ENCODE measurements around the gene TIMM10. TPM values are rescaled to one million over a fixed set of nuclear protein-coding genes. Genes with fewer than 3 reads are reported as not detected.

TIMM10 gene
- total RNA-seq, 1 donor from 2014 or later, result 19.1 TPM

- peaks cover 20% of the 10 kb centered on the region for H3K4me1 ChIP-seq
- Mint-ChIP-seq H3K4me1 (peaks cover 43% of the 10 kb centered on the region), H3K36me3 (no peaks in the 10 kb centered on the region), H3K9me3 (no peaks in the 10 kb centered on the region), H3K27ac (no peak overlapping the region), H3K4me3 (peak overlapping the region; percentile 49), H3K27me3 (ENCODE audit: insufficient read depth, low read depth) (peaks cover 59% of the 10 kb centered on the region)
- H3K27ac ChIP-seq, result no peak overlapping the region
- TF ChIP-seq EZH2phosphoT487 (IDR thresholded peaks at IDR 0.05) (no peak), CTCF (IDR thresholded peaks at IDR 0.05) (no peak)
- H3K9ac ChIP-seq, result no peak overlapping the region
- no peak for DNase-seq (ENCODE audit: low spot score)
- no peaks in the 10 kb centered on the region for H3K79me2 ChIP-seq (ENCODE audit: low read depth)
- peaks cover 32% of the 10 kb centered on the region for H3F3A ChIP-seq (ENCODE audit: low read depth)
- peaks cover 20% of the 10 kb centered on the region for H4K20me1 ChIP-seq (ENCODE audit: low read depth)
- H3K4me2 ChIP-seq, result no peak overlapping the region
- no peaks in the 10 kb centered on the region for H3K36me3 ChIP-seq
- H3K9me3 ChIP-seq (ENCODE audit: low read depth), result no peaks in the 10 kb centered on the region
- H3K27me3 ChIP-seq, result peaks cover 100% of the 10 kb centered on the region
- H3K4me3 ChIP-seq, result no peak overlapping the region
- H2AFZ ChIP-seq (replicated peaks), result no peak overlapping the region
Measured at GRCh38 chr11:57479911-57480310, 50.6 kb downstream of the TIMM10 start.

- H3K9me3 Mint-ChIP-seq, result no peaks in the 10 kb centered on the region
- Histone ChIP-seq H3K36me3 (no peaks in the 10 kb centered on the region), H3K4me2 (no peak overlapping the region), H3K27ac (no peak overlapping the region), H3F3A (ENCODE audit: low read depth) (peaks cover 32% of the 10 kb centered on the region), H3K9me3 (ENCODE audit: low read depth) (no peaks in the 10 kb centered on the region), H3K27me3 (peaks cover 100% of the 10 kb centered on the region), H4K20me1 (ENCODE audit: low read depth) (peaks cover 24% of the 10 kb centered on the region), H3K4me1 (peaks cover 20% of the 10 kb centered on the region), H3K4me3 (no peak overlapping the region), H3K79me2 (ENCODE audit: low read depth) (no peaks in the 10 kb centered on the region), H2AFZ (replicated peaks) (no peak overlapping the region), H3K9ac (no peak overlapping the region)
- no peak for TF ChIP-seq CTCF (IDR thresholded peaks at IDR 0.05)
- TF ChIP-seq EZH2 (IDR thresholded peaks at IDR 0.05), result no peak
- H3K36me3 Mint-ChIP-seq, result no peaks in the 10 kb centered on the region
- peaks cover 60% of the 10 kb centered on the region for H3K27me3 Mint-ChIP-seq (ENCODE audit: insufficient read depth, low read depth)
- no peak overlapping the region for H3K27ac Mint-ChIP-seq
- DNase-seq (ENCODE audit: low spot score), result no peak
- H3K4me3 Mint-ChIP-seq, result peak overlapping the region; percentile 49
- H3K4me1 Mint-ChIP-seq, result peaks cover 43% of the 10 kb centered on the region
Measured at GRCh38 chr11:57479021-57479663, 51.4 kb downstream of the TIMM10 start.

Small RNA genes within 50 kb of the gene (small RNA-seq; reads per million reads assigned to genes)
- not detected for gene RN7SL605P

Other genes starting within 250 kb of the TIMM10 start
- gene TNKS1BP1, start 205.8 kb downstream of the TIMM10 start, total RNA-seq (ENCODE audit: low replicate concordance), result 11.7 and 45.1 TPM in 2 replicates
- 186 and 222 TPM in 2 replicates for gene SSRP1, start 194.9 kb downstream of the TIMM10 start, total RNA-seq (ENCODE audit: low replicate concordance)
- 1.5 and 2.4 TPM in 2 replicates for gene P2RX3, start 192.4 kb downstream of the TIMM10 start, total RNA-seq (ENCODE audit: low replicate concordance)
- gene PRG3, start 149.6 kb downstream of the TIMM10 start, total RNA-seq (ENCODE audit: low replicate concordance), result not detected in 2 replicates
- gene PRG2, start 140.1 kb downstream of the TIMM10 start, total RNA-seq (ENCODE audit: low replicate concordance), result not detected in 2 replicates
- 5.6 and 7.8 TPM in 2 replicates for gene SLC43A3, start 103.6 kb downstream of the TIMM10 start, total RNA-seq (ENCODE audit: low replicate concordance)
- gene RTN4RL2, start 70.2 kb downstream of the TIMM10 start, total RNA-seq (ENCODE audit: low replicate concordance), result 0.13 and 1.9 TPM in 2 replicates
- gene SLC43A1, start 15.1 kb downstream of the TIMM10 start, total RNA-seq (ENCODE audit: low replicate concordance), result 0.99 and 1.5 TPM in 2 replicates
- 0.28 TPM in 1 of 2 replicates, not detected in the other for gene SMTNL1, start 6.8 kb upstream of the TIMM10 start, total RNA-seq (ENCODE audit: low replicate concordance)
- gene UBE2L6, start 36.9 kb upstream of the TIMM10 start, total RNA-seq (ENCODE audit: low replicate concordance), result 76.2 and 112 TPM in 2 replicates
- gene SERPING1, start 66.9 kb upstream of the TIMM10 start, total RNA-seq (ENCODE audit: low replicate concordance), result 46.0 and 68.1 TPM in 2 replicates
- gene YPEL4, start 119.2 kb upstream of the TIMM10 start, total RNA-seq (ENCODE audit: low replicate concordance), result 0.22 TPM in 1 of 2 replicates, not detected in the other
- 18.0 TPM in 2 replicates for gene CLP1, start 127.0 kb upstream of the TIMM10 start, total RNA-seq (ENCODE audit: low replicate concordance)
- gene ZDHHC5, start 137.4 kb upstream of the TIMM10 start, total RNA-seq (ENCODE audit: low replicate concordance), result 28.5 and 41.8 TPM in 2 replicates
- gene MED19, start 181.5 kb upstream of the TIMM10 start, total RNA-seq (ENCODE audit: low replicate concordance), result 11.8 and 15.1 TPM in 2 replicates
- 65.9 and 66.5 TPM in 2 replicates for gene TMX2, start 181.8 kb upstream of the TIMM10 start, total RNA-seq (ENCODE audit: low replicate concordance)
- gene SELENOH, start 210.7 kb upstream of the TIMM10 start, total RNA-seq (ENCODE audit: low replicate concordance), result 164 and 206 TPM in 2 replicates
- not detected in 2 replicates for gene BTBD18, start 221.1 kb upstream of the TIMM10 start, total RNA-seq (ENCODE audit: low replicate concordance)
- gene CTNND1, start 231.0 kb upstream of the TIMM10 start, total RNA-seq (ENCODE audit: low replicate concordance), result 135 and 150 TPM in 2 replicates